GM12892 (cell line): Measurements from ENCODE around the gene ARHGEF12.

Experiments
- POLR2A ChIP-seq: IDR thresholded peaks from 2 replicates; pipeline ENCODE4 v1.6.1; 2011; ENCODE audit warnings: low read depth, low read length, control low read depth
- POLR2AphosphoS5 ChIP-seq: IDR thresholded peaks from 2 replicates; pipeline ENCODE4 v1.6.1; 2011; ENCODE audit warnings: low read depth, low read length, control low read depth

DNA sequence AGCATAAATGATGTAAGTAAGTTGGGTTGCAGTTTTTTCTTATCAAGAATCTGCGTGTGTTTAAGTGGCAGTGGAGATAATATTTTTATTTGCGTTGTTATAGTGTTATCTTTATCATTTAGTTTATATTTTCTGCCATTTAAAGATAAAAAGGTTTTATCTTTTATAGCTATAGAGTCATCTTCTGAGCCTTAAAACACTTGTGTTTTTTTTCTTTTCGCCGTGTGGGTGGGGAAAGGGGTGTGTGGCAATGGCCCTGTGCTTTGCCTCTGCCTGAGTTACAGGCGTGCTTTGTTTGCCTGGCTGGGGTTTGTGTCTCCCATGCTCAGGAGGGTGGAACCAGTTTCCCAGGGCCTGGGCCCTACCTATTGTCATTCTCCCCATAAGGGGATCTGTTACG lies 16.2 kb downstream of the ARHGEF12 start:
- no peak for TF ChIP-seq POLR2A
- no peak for TF ChIP-seq POLR2AphosphoS5
